Body of pancreas (tissue), 4 donors: Measurements from ENCODE around the gene C2orf81. TPM values are rescaled to one million over a fixed set of nuclear protein-coding genes. Genes with fewer than 3 reads are reported as not detected.
A peak's percentile ranks its signal among the peaks of the same experiment; 100 is the strongest.

Experiments used
- ATAC-seq: fragments of 150-250 bp; one replicate; pipeline ENCODE4 v1.9.1; 2016
- DNase-seq, 4 donors: peaks; one replicate each; pipeline ENCODE4 v3.0.0-alpha.2; 2019
- H3K27ac ChIP-seq, 4 donors: fragments of 200-600 bp; sonication (generic); 1 replicate in 3 of 4; 2 replicates in 1 of 4; pipeline versions ENCODE4 v1.5.1 to v1.6.1; 2016 to 2019; ENCODE audit warnings: mild to moderate bottlenecking in 1 of 4, mixed read lengths in 1 of 4, moderate library complexity in 1 of 4
- H3K27me3 ChIP-seq, 2 donors: fragments of 200-600 bp; sonication (generic); one replicate each; pipeline ENCODE4 v1.6.0; 2016; ENCODE audit warnings: mild to moderate bottlenecking in 1 of 2
- H3K36me3 ChIP-seq, 2 donors: fragments of 200-600 bp; sonication (generic); replicated peaks in 1 of 2; 2 replicates each; pipeline ENCODE4 v1.5.1; 2016; ENCODE audit warnings: low read depth in 2 of 2; ENCODE audit not compliant: insufficient read depth in 1 of 2
- H3K4me1 ChIP-seq: fragments of 200-600 bp; sonication (generic); one replicate; pipeline ENCODE4 v1.6.0; 2016
- H3K4me3 ChIP-seq, 2 donors: fragments of 200-600 bp; sonication (generic); 1 replicate in 1 of 2; 2 replicates in 1 of 2; pipeline ENCODE4 v1.5.1; 2016 to 2019
- H3K9me3 ChIP-seq, 3 donors: fragments of 200-600 bp; sonication (generic); 1 replicate in 2 of 3; 2 replicates in 1 of 3; pipeline ENCODE4 v1.5.1; 2016
- CTCF ChIP-seq, 7 experiments: fragments of 450-650 bp in 4 of 7; fragments of 200-600 bp in 3 of 7; sonication (generic) in 3 of 7; IDR thresholded peaks; one replicate each; pipeline ENCODE4 v1.5.1; 2016 to 2019; ENCODE audit warnings: antibody characterized with exemption in 7 of 7
- POLR2A ChIP-seq, 3 donors: fragments of 450-650 bp; IDR thresholded peaks; one replicate each; pipeline ENCODE4 v1.6.1; 2016; ENCODE audit warnings: antibody characterized with exemption in 3 of 3, mild to moderate bottlenecking in 2 of 3
- WGBS, 2 donors: methylation state at CpG; one replicate each; pipeline ENCODE4 v1.1.5; 2017; 5-methylcytosine and 5-hydroxymethylcytosine counted together
- intact Hi-C: fragments of 100-400 bp; cut with DNase I; formaldehyde crosslinking; loops from one replicate; pipeline ENCODE4 v1.15.1; 2023
- total RNA-seq, 2 donors: library from RNA; depleted of rRNA; stranded (reverse); fragments of >200 nt; gene quantifications; one replicate each; pipeline ENCODE4 v1.1.0, GENCODE V29; 2016

C2orf81 gene
- total RNA-seq, 2 donors from 2014 or later, result 0.33 to 1.6 TPM

GRCh38 chr2:74457549-74458131 is 36.2 kb upstream of the C2orf81 start:
- TF ChIP-seq CTCF (IDR thresholded peaks at IDR 0.05) (no peak), POLR2A (IDR thresholded peaks at IDR 0.05) (peak in 2 of 3 donors; percentile 91 to 94)
- ATAC-seq, result peak; percentile 18
- peak overlapping the region; percentile 17 to 39 for H3K4me3 ChIP-seq
- H3K4me1 ChIP-seq, result peaks cover 44% of the 10 kb centered on the region
- intact Hi-C loops, result no loop called here
- no peaks in the 10 kb centered on the region for H3K9me3 ChIP-seq
- no peaks in the 10 kb centered on the region for H3K36me3 ChIP-seq
- H3K27me3 ChIP-seq, result no peaks in the 10 kb centered on the region
- 0% methylated on average over 22 to 34 of the region's 46 CpGs for WGBS, 2 donors
- peak overlapping the region; percentile 95 to 98 (median 96) for H3K27ac ChIP-seq
- DNase-seq, result peak; percentile 66 to 74 (median 71)

- Histone ChIP-seq H3K27ac (peak overlapping the region; percentile 95 to 98 (median 96)), H3K4me3 (peak overlapping the region; percentile 17 to 39), H3K36me3 (no peaks in the 10 kb centered on the region), H3K27me3 (no peaks in the 10 kb centered on the region), H3K4me1 (peaks cover 44% of the 10 kb centered on the region), H3K9me3 (no peaks in the 10 kb centered on the region)
- WGBS, 2 donors, result 0 to 4% methylated on average over 10 to 19 of the region's 27 CpGs
- no peak for TF ChIP-seq CTCF (IDR thresholded peaks at IDR 0.05)
- no peak for TF ChIP-seq POLR2A (IDR thresholded peaks at IDR 0.05)
- intact Hi-C loops, result no loop called here
- DNase-seq (no peak), ATAC-seq (no peak)
Observed at GRCh38 chr2:74457129-74457548, 35.7 kb upstream of the C2orf81 start.

GRCh38 chr2:74454654-74455511 is 33.5 kb upstream of the C2orf81 start, which contains the start of gene INO80B:
Gene INO80B, plus strand, starts transcription at chr2:74455087. Its CDS starts 30 bp downstream, at chr2:74455117.
- TF ChIP-seq POLR2A (IDR thresholded peaks at IDR 0.05) (peak in 2 of 3 donors; percentile 39 to 55), CTCF (IDR thresholded peaks at IDR 0.05) (peak in 1 of 7 experiments; percentile 12)
- 0% methylated on average over 20 to 40 of the region's 40 CpGs for WGBS, 2 donors
- no peaks in the 10 kb centered on the region for H3K27me3 ChIP-seq
- peak; percentile 66 for ATAC-seq
- intact Hi-C loops, result no loop called here
- H3K36me3 ChIP-seq, result no peaks in the 10 kb centered on the region
- peak; percentile 97 to 98 (median 98) for DNase-seq
- H3K9me3 ChIP-seq, result no peaks in the 10 kb centered on the region
- H3K27ac ChIP-seq, result peak within 1 kb of the TSS in 3 of 4 donors; percentile 14 to 71 (median 58)
- H3K4me3 ChIP-seq, result peak within 1 kb of the TSS in 1 of 2 donors; percentile 90
- peaks cover 40% of the 10 kb centered on the region for H3K4me1 ChIP-seq

- no peaks in the 10 kb centered on the region for H3K9me3 ChIP-seq
- ATAC-seq (no peak), DNase-seq (no peak)
- intact Hi-C loops, result no loop called here
- no peaks in the 10 kb centered on the region for H3K27me3 ChIP-seq
- H3K4me1 ChIP-seq, result peaks cover 18% of the 10 kb centered on the region
- H3K27ac ChIP-seq, result no peak overlapping the region
- TF ChIP-seq CTCF (IDR thresholded peaks at IDR 0.05), result no peak
- no peak for TF ChIP-seq POLR2A (IDR thresholded peaks at IDR 0.05)
- no peak overlapping the region for H3K4me3 ChIP-seq
- H3K36me3 ChIP-seq, result no peaks in the 10 kb centered on the region
- 75 to 80% methylated on average over 3 of the region's 3 CpGs for WGBS, 2 donors
Observed at GRCh38 chr2:74450570-74451190, 29.3 kb upstream of the C2orf81 start.
